Natural killer cell (primary cell): Measurements from ENCODE around the gene CTNNA2. TPM values are rescaled to one million over a fixed set of nuclear protein-coding genes. Genes with fewer than 3 reads are reported as not detected.

Experiments
- ATAC-seq, 3 donors: fragments of 150-1000 bp in 2 of 3; fragments of 200-7000 bp in 1 of 3; cut with Tn5 transposase; 1 replicate in 1 of 3; 2 replicates in 2 of 3; pipeline ENCODE4 v1.10.0; 2021; ENCODE audit warnings: mild to moderate bottlenecking in 2 of 3, moderate library complexity in 2 of 3
- DNase-seq, 2 donors: peaks; one replicate each; pipeline versions ENCODE4 v3.0.0 to v3.0.0-alpha.2; 2013 to 2021; ENCODE audit warnings: mixed read lengths in 1 of 2
- H3K27ac ChIP-seq: one replicate; pipeline ENCODE4 v1.5.1; 2013; ENCODE audit warnings: mild to moderate bottlenecking, low read length
- H3K27me3 ChIP-seq: one replicate; pipeline ENCODE4 v1.6.1; 2013; ENCODE audit warnings: low read length; ENCODE audit not compliant: control insufficient read depth, insufficient read depth
- H3K36me3 ChIP-seq: one replicate; pipeline ENCODE4 v1.6.1; 2013; ENCODE audit warnings: low read length; ENCODE audit not compliant: control insufficient read depth, insufficient read depth
- H3K4me1 ChIP-seq: one replicate; pipeline ENCODE4 v1.6.1; 2013; ENCODE audit warnings: low read length; ENCODE audit not compliant: control insufficient read depth, insufficient read depth
- H3K4me3 ChIP-seq: one replicate; pipeline ENCODE4 v1.5.1; 2013; ENCODE audit warnings: low read length
- H3K9me3 ChIP-seq: one replicate; pipeline ENCODE4 v1.6.1; 2013; ENCODE audit warnings: low read length; ENCODE audit not compliant: control insufficient read depth, insufficient read depth
- H3K27ac Mint-ChIP-seq, 2 donors: one replicate each; pipeline ENCODE4 v1.8.0; 2022; ENCODE audit warnings: mild to moderate bottlenecking in 2 of 2, mixed read lengths in 2 of 2, moderate library complexity in 1 of 2
- H3K27me3 Mint-ChIP-seq, 2 donors: one replicate each; pipeline ENCODE4 v1.8.0; 2022; ENCODE audit warnings: low read depth in 2 of 2, mixed read lengths in 2 of 2
- H3K36me3 Mint-ChIP-seq: one replicate; pipeline ENCODE4 v1.8.0; 2022; ENCODE audit warnings: mixed read lengths
- H3K4me1 Mint-ChIP-seq, 2 donors: one replicate each; pipeline ENCODE4 v1.8.0; 2022; ENCODE audit warnings: mixed read lengths in 2 of 2
- H3K4me3 Mint-ChIP-seq: one replicate; pipeline ENCODE4 v1.8.0; 2022; ENCODE audit warnings: mild to moderate bottlenecking, moderate library complexity, mixed read lengths
- H3K9me3 Mint-ChIP-seq, 2 donors: one replicate each; pipeline ENCODE4 v1.8.0; 2022; ENCODE audit warnings: mixed read lengths in 2 of 2
- CTCF ChIP-seq: fragments of 200-600 bp; IDR thresholded peaks from one replicate; pipeline ENCODE4 v1.8.0; 2022; ENCODE audit warnings: antibody characterized with exemption
- WGBS: methylation state at CpG from one replicate; pipeline ENCODE4 v1.1.7; 2013; ENCODE audit warnings: missing lambda C conversion rate; ENCODE audit not compliant: insufficient coverage; 5-methylcytosine and 5-hydroxymethylcytosine counted together
- intact Hi-C: fragments of 100-400 bp; cut with micrococcal nuclease; formaldehyde crosslinking; loops from one replicate; pipeline ENCODE4 v1.14.2; 2022
- total RNA-seq, 4 donors: library from RNA; stranded (reverse); fragments of 120-200 nt in 1 of 4; gene quantifications; one replicate each; pipeline versions ENCODE4 v1.2.3 to v1.2.4, GENCODE V29; 2013 to 2022

The CTNNA2 gene
- total RNA-seq, 3 donors from 2014 or later (not counting 1 experiment from before 2014, with no cell fraction given), result not detected

GRCh38 chr2:80413136-80413535 is 900.3 kb downstream of the CTNNA2 start:
- ATAC-seq (no peak), DNase-seq (no peak)
- H3K36me3 Mint-ChIP-seq, result peaks cover 5% of the 10 kb centered on the region
- H3K27ac ChIP-seq, result no peak overlapping the region
- peaks cover 14 to 30% of the 10 kb centered on the region in 2 donors for H3K9me3 Mint-ChIP-seq
- no peaks in the 10 kb centered on the region for H3K9me3 ChIP-seq
- H3K4me3 Mint-ChIP-seq, result no peak overlapping the region
- intact Hi-C loops, result no loop called here
- no peaks in the 10 kb centered on the region for H3K36me3 ChIP-seq
- no peak for TF ChIP-seq CTCF
- H3K27ac Mint-ChIP-seq, result no peak overlapping the region
- H3K4me1 ChIP-seq, result no peaks in the 10 kb centered on the region
- H3K4me1 Mint-ChIP-seq, result no peaks in the 10 kb centered on the region
- no peaks in the 10 kb centered on the region for H3K27me3 ChIP-seq
- no peaks in the 10 kb centered on the region for H3K27me3 Mint-ChIP-seq
- H3K4me3 ChIP-seq, result no peak overlapping the region
- WGBS, result 83% methylated on average over 3 of the region's 3 CpGs

- DNase-seq (no peak), ATAC-seq (no peak)
- H3K9me3 ChIP-seq, result no peaks in the 10 kb centered on the region
- no peaks in the 10 kb centered on the region for H3K36me3 ChIP-seq
- H3K27me3 ChIP-seq, result no peaks in the 10 kb centered on the region
- Mint-ChIP-seq H3K4me3 (no peak overlapping the region), H3K27ac (no peak overlapping the region), H3K27me3 (no peaks in the 10 kb centered on the region), H3K4me1 (no peaks in the 10 kb centered on the region), H3K9me3 (peaks cover 17 to 35% of the 10 kb centered on the region in 2 donors), H3K36me3 (peaks cover 6% of the 10 kb centered on the region)
- no peak for TF ChIP-seq CTCF
- H3K4me3 ChIP-seq, result no peak overlapping the region
- H3K27ac ChIP-seq, result no peak overlapping the region
- no peaks in the 10 kb centered on the region for H3K4me1 ChIP-seq
- intact Hi-C loops, result no loop called here
- WGBS, result 96% methylated on average over 1 of the region's 1 CpG
Observed at GRCh38 chr2:80417737-80418136, 904.9 kb downstream of the CTNNA2 start.

DNA sequence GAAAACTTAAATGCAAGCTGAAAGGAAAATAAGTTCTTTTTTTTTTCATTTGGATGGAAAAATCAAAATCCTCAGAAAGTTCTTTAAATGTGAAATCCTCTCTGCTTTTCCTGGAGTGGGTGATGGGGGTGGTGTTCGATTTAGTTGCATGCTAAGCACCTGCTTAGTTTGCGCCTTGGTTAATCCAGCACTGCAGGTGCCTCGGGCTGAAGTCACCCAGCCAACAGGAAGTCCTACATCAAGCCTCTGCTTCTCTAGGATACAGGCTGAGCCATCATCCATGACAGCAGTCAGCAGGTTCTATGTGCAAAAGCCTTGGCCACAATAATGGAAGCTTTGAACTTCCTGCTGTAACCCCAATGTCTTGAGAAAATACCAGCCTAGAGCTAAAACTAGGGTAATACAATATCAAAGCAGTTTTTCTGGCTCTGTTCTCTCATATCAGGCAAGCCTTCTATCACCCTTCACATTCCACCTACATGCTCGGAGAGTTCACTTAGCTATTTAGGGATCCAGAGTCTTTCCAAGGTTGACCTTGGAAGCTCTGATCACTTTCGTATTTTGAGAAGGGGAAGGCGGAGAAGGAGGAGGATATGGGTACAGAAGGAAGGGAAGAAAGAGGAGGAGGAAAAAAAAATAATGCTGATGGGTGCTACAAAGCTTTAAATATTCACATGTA is 907.8 kb downstream of the CTNNA2 start:
- Mint-ChIP-seq H3K9me3 (peaks cover 20 to 25% of the 10 kb centered on the region in 2 donors), H3K36me3 (peaks cover 6% of the 10 kb centered on the region), H3K27ac (no peak overlapping the region), H3K4me3 (no peak overlapping the region), H3K27me3 (no peaks in the 10 kb centered on the region), H3K4me1 (no peaks in the 10 kb centered on the region)
- Histone ChIP-seq H3K4me1 (no peaks in the 10 kb centered on the region), H3K27ac (no peak overlapping the region), H3K9me3 (peaks cover 5% of the 10 kb centered on the region), H3K36me3 (no peaks in the 10 kb centered on the region), H3K27me3 (no peaks in the 10 kb centered on the region), H3K4me3 (no peak overlapping the region)
- DNase-seq (no peak), ATAC-seq (no peak)
- intact Hi-C loops, result no loop called here
- TF ChIP-seq CTCF, result no peak
- WGBS, result 76% methylated on average over 6 of the region's 6 CpGs

- TF ChIP-seq CTCF, result no peak
- WGBS, result 67% methylated on average over 1 of the region's 2 CpGs
- Histone ChIP-seq H3K9me3 (peaks cover 8% of the 10 kb centered on the region), H3K36me3 (no peaks in the 10 kb centered on the region), H3K4me1 (no peaks in the 10 kb centered on the region), H3K27me3 (no peaks in the 10 kb centered on the region), H3K27ac (no peak overlapping the region), H3K4me3 (no peak overlapping the region)
- ATAC-seq, result no peak
- intact Hi-C loops, result no loop called here
- Mint-ChIP-seq H3K4me1 (no peaks in the 10 kb centered on the region), H3K27ac (no peak overlapping the region), H3K36me3 (no peaks in the 10 kb centered on the region), H3K27me3 (no peaks in the 10 kb centered on the region), H3K9me3 (peaks cover 16 to 17% of the 10 kb centered on the region in 2 donors), H3K4me3 (no peak overlapping the region)
- DNase-seq, result no peak
Observed at GRCh38 chr2:80429251-80429650, 916.4 kb downstream of the CTNNA2 start.
